K562 (cell line): ENCODE measurements around the gene MLLT6. TPM values are rescaled to one million over a fixed set of nuclear protein-coding genes. Genes with fewer than 3 reads are reported as not detected.

Experiments used
- ARHGAP35 ChIP-seq: fragments of 450-650 bp; IDR thresholded peaks from 2 replicates; pipeline ENCODE4 v1.6.1; 2018; ENCODE audit not compliant: partially characterized antibody
- HDAC1 ChIP-seq, 2 experiments: fragments of 450-650 bp; IDR thresholded peaks; 2 replicates each; pipeline ENCODE4 v1.6.1; 2016 to 2017; ENCODE audit warnings: inconsistent platforms in 1 of 2, mild to moderate bottlenecking in 1 of 2, moderate library complexity in 1 of 2
- HNRNPLL ChIP-seq: fragments of 200-400 bp; formaldehyde crosslinking; IDR thresholded peaks from 2 replicates; pipeline ENCODE4 v1.6.1; 2017; ENCODE audit warnings: low read length, low read depth, mild to moderate bottlenecking; ENCODE audit not compliant: poor library complexity, severe bottlenecking
- MAZ ChIP-seq, 2 experiments: fragments of 450-650 bp in 1 of 2; sonication (generic) in 1 of 2; formaldehyde crosslinking; IDR thresholded peaks in 1 of 2; conservative IDR thresholded peaks in 1 of 2; 2 replicates each; pipeline versions ENCODE4 v1.4.0 to v1.5.0; 2020; ENCODE audit warnings: mild to moderate bottlenecking in 1 of 2, missing genetic modification reagents in 1 of 2
- PML ChIP-seq: IDR thresholded peaks from 2 replicates; pipeline ENCODE4 v1.6.1; 2012; ENCODE audit warnings: low read length, inconsistent platforms
- PRDM10 ChIP-seq: fragments of 450-650 bp; IDR thresholded peaks from 2 replicates; pipeline ENCODE4 v1.6.1; 2018; ENCODE audit not compliant: partially characterized antibody
- RAD51 ChIP-seq: fragments of 450-650 bp; IDR thresholded peaks from 2 replicates; pipeline ENCODE4 v1.7.1; 2016; ENCODE audit warnings: low read depth, mild to moderate bottlenecking, borderline replicate concordance
- RBBP5 ChIP-seq: fragments of 200-600 bp; sonication (generic); IDR thresholded peaks from 2 replicates; pipeline ENCODE4 v1.6.1; 2012; ENCODE audit warnings: borderline replicate concordance, mild to moderate bottlenecking, low read length, control low read depth, inconsistent platforms; ENCODE audit not compliant: insufficient read depth, poor library complexity, severe bottlenecking
- RCOR1 ChIP-seq, 2 experiments: IDR thresholded peaks; 2 replicates each; pipeline ENCODE4 v1.6.1; 2012; ENCODE audit warnings: low read depth in 2 of 2, low read length in 2 of 2, borderline replicate concordance in 1 of 2, improper control_type of control experiment in 1 of 2
- SMARCA4 ChIP-seq: fragments of 450-650 bp; IDR thresholded peaks from 2 replicates; pipeline ENCODE4 v1.6.1; 2016
- TAF9B ChIP-seq: fragments of 450-650 bp; IDR thresholded peaks from 2 replicates; pipeline ENCODE4 v1.6.1; 2018; ENCODE audit warnings: mild to moderate bottlenecking; ENCODE audit not compliant: partially characterized antibody
- THAP12 ChIP-seq: fragments of 250-450 bp; sonication (Bioruptor Pico); IDR thresholded peaks from 2 replicates; pipeline ENCODE4 v1.9.0; 2021; ENCODE audit warnings: mild to moderate bottlenecking, inconsistent platforms
- ZEB2 ChIP-seq: fragments of 450-650 bp; IDR thresholded peaks from 2 replicates; pipeline ENCODE4 v1.6.1; 2016
- ZNF24 ChIP-seq: fragments of 450-650 bp; IDR thresholded peaks from 2 replicates; pipeline ENCODE4 v1.6.1; 2016
- ZNF740 ChIP-seq, 3 experiments: fragments of 200-800 bp in 1 of 3; sonication (Bioruptor generic) in 1 of 3; sonication (generic) in 1 of 3; formaldehyde crosslinking in 1 of 3; IDR thresholded peaks; 2 replicates each; pipeline versions ENCODE4 v1.6.1 to v1.8.0; 2016 to 2022; ENCODE audit warnings: mild to moderate bottlenecking in 2 of 3, missing compliant biosample characterization in 2 of 3, missing genetic modification characterization in 2 of 3, missing genetic modification reagents in 1 of 3
- polyA plus RNA-seq, 8 experiments: library from polyadenylated mRNA; depleted of rRNA in 4 of 8; stranded (reverse) in 5 of 8; unstranded in 3 of 8; fragments of >200 nt; fragmentation: Nextera tagmentation in 2 of 8; fragmentation: Illumina TruSeq in 1 of 8; extraction: Ambion mirVana in 2 of 8; extraction: Trizol in 1 of 8; gene quantifications; 2 replicates each; pipeline versions ENCODE4 v1.2.1 to v1.2.3, GENCODE V29; 2011 to 2014; ENCODE audit warnings: inconsistent platforms in 1 of 8, missing spikeins in 1 of 8
- total RNA-seq, 7 experiments: library from RNA; depleted of rRNA in 6 of 7; stranded (reverse); fragments of >200 nt in 6 of 7; fragmentation: Illumina TruSeq in 2 of 7; extraction: Trizol in 2 of 7; gene quantifications; 2 replicates each; pipeline versions ENCODE4 v1.2.1 to v1.2.3, GENCODE V29; 2011 to 2021; ENCODE audit warnings: low replicate concordance in 1 of 7

The MLLT6 gene
- total and polyA plus RNA-seq, 9 of the 15 experiments (the other 6 are each of a cell fraction or from before 2014, with no cell fraction given): 3.1 to 71.7 (median 30.0) TPM

- peak in 1 of 2 experiments; percentile 36; a peak in 1 of 4 replicates for TF ChIP-seq RCOR1 (IDR thresholded peaks at IDR 0.05; ENCODE audit: borderline replicate concordance in 1 of 2, low read depth in 2 of 2, low read length in 2 of 2)
- 0 out of 2 replicates have a peak, but pooled peaks have one; percentile 11 for TF ChIP-seq ZNF24
- TF ChIP-seq SMARCA4: 0 out of 2 replicates have a peak, but pooled peaks have one; percentile 13
- peak; percentile 20 for TF ChIP-seq HNRNPLL
- TF ChIP-seq ARHGAP35: no peak
- TF ChIP-seq MAZ (CRISPR knock-in tag; conservative IDR thresholded peaks at IDR 0.05 in 1 of 2, IDR thresholded peaks at IDR 0.05 in 1 of 2): peak in 1 of 2 experiments; percentile 84; a peak in 3 of 4 replicates
- TF ChIP-seq RAD51: peak; percentile 62; the same call in 1 of the 2 replicates
- peak; percentile 82 for TF ChIP-seq TAF9B
- TF ChIP-seq RBBP5: peak; percentile 3
- TF ChIP-seq PML: peak; percentile 66; the same call in 1 of the 2 replicates
- 0 out of 2 replicates have a peak, but pooled peaks have one; percentile 27 for TF ChIP-seq ZNF740 (CRISPR knock-in tag; IDR thresholded peaks at IDR 0.05)
- no peak for TF ChIP-seq ZNF740 (tag; IDR thresholded peaks at IDR 0.05)
- peak in 1 of 2 experiments; percentile 13; a peak in 1 of 4 replicates for TF ChIP-seq HDAC1 (IDR thresholded peaks at IDR 0.05)
- peak; percentile 28 for TF ChIP-seq PRDM10
- TF ChIP-seq ZEB2: no peak
- peak; percentile 80 for TF ChIP-seq THAP12
Measured at GRCh38 chr17:38749223-38750043, 44.4 kb downstream of the MLLT6 start (continued).
